ENCODE data around the gene TRAF1. TPM values are rescaled to one million over a fixed set of nuclear protein-coding genes. Genes with fewer than 3 reads are reported as not detected.

TRAF1 gene
- polyA plus RNA-seq, 1 donor from 2014 or later, result 0.89 TPM

GRCh38 chr9:120916991-120917880 is 9.4 kb downstream of the TRAF1 start:
- no peaks in the 10 kb centered on the region for H3F3A ChIP-seq (ENCODE audit: insufficient read depth, low read length, poor library complexity, severe bottlenecking)
- H3K27me3 ChIP-seq (ENCODE audit: insufficient read depth, low read depth, low read length), result no peaks in the 10 kb centered on the region
- no peak overlapping the region for H3K4me2 ChIP-seq (ENCODE audit: low read length)
- H3K9me2 ChIP-seq (ENCODE audit: insufficient read depth, low read length), result no peaks in the 10 kb centered on the region
- H3K27ac ChIP-seq (ENCODE audit: low read length), result no peak overlapping the region
- H3K9me3 ChIP-seq (ENCODE audit: low read length), result no peaks in the 10 kb centered on the region
- no peaks in the 10 kb centered on the region for H3K79me2 ChIP-seq (replicated peaks; ENCODE audit: insufficient read depth, low read length)
- H3K36me3 ChIP-seq (ENCODE audit: insufficient read depth, low read length), result no peaks in the 10 kb centered on the region
- H3K4me3 ChIP-seq (ENCODE audit: low read length), result no peak overlapping the region
- H3K9ac ChIP-seq (ENCODE audit: low read length), result no peak overlapping the region
- no peaks in the 10 kb centered on the region for H4K20me1 ChIP-seq (ENCODE audit: insufficient read depth)
- TF ChIP-seq RAD21 (conservative IDR thresholded peaks at IDR 0.05) (no peak), REST (IDR thresholded peaks at IDR 0.05; ENCODE audit: borderline replicate concordance) (no peak), CTCF (IDR thresholded peaks at IDR 0.05; ENCODE audit: poor library complexity, severe bottlenecking) (no peak), SMC3 (conservative IDR thresholded peaks at IDR 0.05; ENCODE audit: poor library complexity) (no peak), EZH2 (IDR thresholded peaks at IDR 0.05; ENCODE audit: borderline replicate concordance, insufficient read depth, low read length, poor library complexity, severe bottlenecking) (no peak), MXI1 (conservative IDR thresholded peaks at IDR 0.05; ENCODE audit: poor library complexity, severe bottlenecking) (no peak), TAF1 (IDR thresholded peaks at IDR 0.05; ENCODE audit: low read depth) (no peak), POLR2AphosphoS5 (IDR thresholded peaks at IDR 0.05) (no peak), EP300 (conservative IDR thresholded peaks at IDR 0.05; ENCODE audit: poor library complexity, severe bottlenecking) (no peak)
- no peak overlapping the region for H2AFZ ChIP-seq (ENCODE audit: low read depth, low read length)

GRCh38 chr9:120916588-120916987 is 10.0 kb downstream of the TRAF1 start:
- H3K27ac ChIP-seq (ENCODE audit: low read length), result no peak overlapping the region
- no peak overlapping the region for H2AFZ ChIP-seq (ENCODE audit: low read depth, low read length)
- no peaks in the 10 kb centered on the region for H3K27me3 ChIP-seq (ENCODE audit: insufficient read depth, low read depth, low read length)
- no peaks in the 10 kb centered on the region for H3F3A ChIP-seq (ENCODE audit: insufficient read depth, low read length, poor library complexity, severe bottlenecking)
- no peaks in the 10 kb centered on the region for H3K36me3 ChIP-seq (ENCODE audit: insufficient read depth, low read length)
- H3K9me3 ChIP-seq (ENCODE audit: low read length), result no peaks in the 10 kb centered on the region
- no peaks in the 10 kb centered on the region for H3K9me2 ChIP-seq (ENCODE audit: insufficient read depth, low read length)
- H3K4me3 ChIP-seq (ENCODE audit: low read length), result no peak overlapping the region
- H4K20me1 ChIP-seq (ENCODE audit: insufficient read depth), result no peaks in the 10 kb centered on the region
- H3K9ac ChIP-seq (ENCODE audit: low read length), result no peak overlapping the region
- TF ChIP-seq RAD21 (conservative IDR thresholded peaks at IDR 0.05), result peak; percentile 32
- no peak for TF ChIP-seq REST (IDR thresholded peaks at IDR 0.05; ENCODE audit: borderline replicate concordance)
- TF ChIP-seq TAF1 (IDR thresholded peaks at IDR 0.05; ENCODE audit: low read depth), result no peak
- no peak overlapping the region for H3K4me2 ChIP-seq (ENCODE audit: low read length)
- no peaks in the 10 kb centered on the region for H3K79me2 ChIP-seq (replicated peaks; ENCODE audit: insufficient read depth, low read length)

All from neural cell (in vitro differentiated cells).